Stimulated activated CD8-positive, alpha-beta memory T cell treated with anti-CD3 and anti-CD28 coated beads, Interleukin-2, amount 100 ng/mL, for 1 hour (primary cell): ENCODE measurements around the gene ABCB10.
"Not testable (repeated sequence)": the region's sequence is repeated elsewhere in the genome, so short reads cannot be mapped to it uniquely, and the experiment has no call there.

ENCODE experiments used
- DNase-seq, 2 donors: peaks; one replicate each; pipeline ENCODE4 v3.0.0-alpha.2; 2020; ENCODE audit warnings: low read depth in 2 of 2

ABCB10 gene

DNA sequence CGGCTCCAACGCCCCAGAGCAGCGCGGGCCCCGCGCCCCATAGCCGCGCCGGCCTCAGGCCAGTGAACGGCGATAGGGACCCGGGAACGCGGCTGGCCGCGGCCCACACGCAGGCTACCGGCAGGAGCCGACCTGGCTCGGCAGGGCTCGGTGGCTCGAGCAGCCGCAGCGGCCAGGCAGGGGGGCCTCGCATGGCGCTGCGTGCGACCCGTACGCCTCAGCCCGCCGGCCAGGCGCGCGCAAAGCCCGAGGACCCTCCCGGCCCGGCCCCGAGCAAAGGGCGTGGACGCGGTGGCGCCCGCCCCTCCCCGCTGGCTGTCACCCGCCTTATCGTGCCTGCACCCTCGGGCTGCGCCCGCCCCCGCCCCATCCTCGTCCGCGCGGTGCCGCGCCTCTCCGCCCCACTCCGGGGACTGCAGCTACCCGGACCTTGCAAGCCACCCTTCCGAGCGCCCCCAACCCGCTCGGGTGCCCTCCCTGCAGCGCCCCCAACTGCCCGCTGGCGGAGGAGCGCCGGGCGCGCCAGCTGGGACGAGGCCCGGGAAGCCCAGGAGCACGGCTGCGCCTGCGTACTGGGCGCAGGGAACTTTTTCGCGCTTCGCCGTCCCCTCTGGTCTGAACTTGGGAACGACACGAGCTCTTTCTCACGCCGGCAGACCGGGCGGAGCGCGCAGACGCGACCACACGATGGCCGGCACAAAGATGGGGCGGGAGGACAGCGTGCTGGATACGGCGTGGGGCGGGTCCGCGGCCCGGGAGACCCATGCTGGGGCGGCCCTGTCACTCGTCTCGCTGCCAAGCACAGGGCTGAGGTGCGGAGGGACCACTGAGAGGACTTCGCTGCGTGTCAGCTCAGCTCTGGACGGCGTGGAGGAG is at the start of gene ABCB10:
ABCB10 (minus strand) TSS at position 248 of the 876 bp plus-strand sequence; CDS start at position 193, 55 bp downstream.
- peak; percentile 65 for DNase-seq

DNA sequence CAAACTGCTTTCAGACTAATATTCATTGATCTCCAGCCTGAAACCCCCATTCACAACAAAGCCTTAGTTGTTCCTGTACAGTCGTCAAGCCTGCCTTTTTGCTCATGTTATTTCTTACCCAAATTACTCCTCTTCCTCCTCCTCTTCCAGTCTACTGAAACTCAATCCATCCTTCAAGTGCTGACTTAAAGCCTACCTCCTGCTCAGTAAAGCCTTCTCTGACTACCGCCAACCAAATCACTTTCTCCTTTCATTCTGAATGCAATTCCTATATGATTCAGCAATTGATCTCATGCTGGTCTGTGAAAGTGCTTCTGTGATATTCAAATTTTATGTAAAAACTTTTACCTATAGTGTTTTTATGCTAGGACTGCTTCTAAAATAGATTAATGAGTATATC is 48.9 kb upstream of the ABCB10 start:
- no peak for DNase-seq

DNA sequence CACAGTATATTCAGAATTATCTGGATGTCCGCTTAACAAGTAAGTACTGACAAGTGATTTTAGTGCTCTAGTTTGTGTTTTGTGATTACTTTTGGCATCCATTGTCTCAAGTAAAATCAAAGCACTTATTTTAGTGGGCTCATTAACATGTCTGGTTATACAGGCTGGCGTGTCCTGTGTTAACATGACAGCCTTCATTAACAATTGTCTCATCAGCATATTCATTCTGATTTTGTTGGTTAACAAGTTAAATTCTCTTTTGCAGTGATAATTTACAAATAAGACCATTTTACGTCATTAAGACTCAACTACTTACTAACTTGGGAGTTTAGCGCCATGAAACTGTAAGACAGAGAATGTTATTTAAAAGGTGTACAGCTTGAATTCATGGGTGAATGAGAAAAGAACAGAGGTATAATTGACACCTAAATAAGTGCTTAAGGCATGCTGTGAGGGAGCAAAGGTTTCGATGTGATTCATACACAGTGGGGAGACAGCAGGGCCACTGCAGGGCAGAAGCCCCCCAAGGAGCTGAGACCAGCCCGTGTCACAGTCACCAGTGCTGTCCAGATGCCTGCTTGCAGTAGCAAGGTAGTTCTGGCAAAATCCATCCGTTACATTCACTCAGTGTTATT is 45.0 kb upstream of the ABCB10 start:
- DNase-seq, result no peak

DNA sequence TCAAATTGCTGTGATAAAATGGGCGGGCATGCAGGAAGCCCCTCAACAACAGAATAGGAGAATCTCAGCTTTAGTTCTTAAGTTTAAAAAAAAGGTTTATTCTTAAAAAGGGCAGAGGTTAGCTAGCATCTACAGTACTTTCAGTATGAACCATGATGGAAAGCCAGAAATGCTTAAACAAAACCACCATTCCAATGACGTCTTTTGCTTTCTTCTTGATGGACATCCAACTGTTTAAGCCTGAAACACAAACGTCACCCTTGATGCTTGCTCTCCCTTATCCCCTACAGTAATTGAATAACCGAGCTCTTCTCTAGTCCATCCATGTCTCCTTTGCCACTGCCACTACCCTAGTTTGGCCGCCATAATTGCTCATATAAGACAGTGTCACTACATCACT is 41.7 kb upstream of the ABCB10 start:
- no peak for DNase-seq

DNA sequence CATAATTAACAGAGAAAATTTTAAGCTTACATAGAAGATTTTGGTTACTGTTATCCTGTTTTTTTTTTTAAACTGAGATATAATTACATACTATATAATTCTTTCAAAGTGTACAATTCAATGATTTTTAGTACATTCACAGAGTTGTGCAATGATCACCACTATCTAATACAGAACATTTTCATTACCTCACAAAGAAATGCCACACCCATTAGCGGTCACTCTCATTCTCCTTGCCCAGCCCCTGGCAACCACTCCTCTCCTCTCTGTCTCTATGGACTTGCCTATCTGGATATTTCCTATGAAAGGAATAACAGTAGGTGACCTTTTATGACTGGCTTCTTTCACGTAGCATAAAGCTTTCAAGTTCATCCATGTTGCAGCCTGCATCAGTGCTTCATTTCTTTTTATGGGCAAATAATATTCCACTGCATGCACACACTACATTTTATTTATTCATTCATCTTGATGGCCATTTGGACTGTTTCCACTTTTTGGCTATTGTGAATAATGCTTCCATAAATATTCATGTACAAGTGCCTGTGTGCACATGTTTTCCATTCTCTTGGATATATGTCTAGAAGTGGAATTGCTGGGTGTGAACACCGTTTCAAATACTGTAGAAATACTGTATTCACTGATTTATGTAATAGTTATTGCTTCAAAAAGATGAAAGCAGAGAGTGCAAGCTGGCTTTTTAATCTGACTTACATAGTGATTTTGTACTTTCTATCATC is 40.9 kb upstream of the ABCB10 start:
- DNase-seq, result no peak

DNA sequence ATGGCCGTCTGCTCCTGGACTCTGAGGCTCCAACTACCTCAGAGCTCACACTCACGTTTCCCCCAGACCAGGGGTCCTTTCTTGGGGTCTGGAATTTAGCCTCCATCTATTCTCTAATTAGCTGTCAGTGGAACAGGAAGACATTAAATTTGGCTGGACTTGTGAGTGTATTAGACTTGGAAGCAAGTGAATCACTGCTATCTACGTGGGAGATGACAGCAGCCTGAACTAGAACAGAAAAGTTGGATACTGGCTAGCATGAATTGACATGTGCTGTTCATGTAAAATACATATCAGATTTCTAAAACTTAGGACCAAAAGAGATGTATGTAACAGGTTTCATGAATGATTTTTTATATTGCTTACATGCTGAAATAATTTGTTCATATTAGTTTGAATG is 39.4 kb upstream of the ABCB10 start:
- DNase-seq, result no peak

DNA sequence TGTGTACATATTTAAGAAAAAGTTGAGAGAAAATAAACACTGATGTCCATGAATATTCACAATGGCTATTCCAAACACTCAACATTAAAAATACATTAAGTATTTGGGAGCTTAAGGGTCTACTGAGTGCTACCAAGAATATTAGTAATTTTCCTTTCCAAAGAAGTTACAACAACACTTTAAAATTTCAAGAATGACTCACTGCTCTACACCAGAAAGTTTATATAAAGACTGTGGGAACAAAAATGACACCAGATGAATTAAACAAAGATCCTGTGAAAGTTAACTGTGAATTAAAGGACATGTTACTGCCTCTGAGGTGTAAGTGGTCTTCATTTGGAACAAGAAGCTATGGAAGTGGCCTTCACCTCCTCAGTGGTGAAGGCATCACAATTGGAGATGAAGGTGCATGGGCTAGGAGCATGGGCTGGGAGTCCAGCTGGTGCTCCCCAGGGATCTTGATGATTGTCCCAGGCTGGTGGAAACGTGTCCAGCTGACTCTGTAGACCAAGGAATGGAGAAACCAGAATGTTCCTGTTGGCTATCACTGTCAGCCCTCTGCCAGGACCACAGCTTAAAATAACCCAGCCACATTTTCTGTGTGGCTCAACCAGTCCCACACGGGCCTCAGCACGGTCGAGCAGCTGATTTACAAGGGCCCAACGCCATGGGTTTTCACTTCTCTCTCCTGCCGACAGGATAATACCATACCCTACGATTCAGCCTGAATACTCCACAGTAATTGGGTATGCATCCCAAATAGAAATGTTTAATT is 38.6 kb upstream of the ABCB10 start:
- no peak for DNase-seq

DNA sequence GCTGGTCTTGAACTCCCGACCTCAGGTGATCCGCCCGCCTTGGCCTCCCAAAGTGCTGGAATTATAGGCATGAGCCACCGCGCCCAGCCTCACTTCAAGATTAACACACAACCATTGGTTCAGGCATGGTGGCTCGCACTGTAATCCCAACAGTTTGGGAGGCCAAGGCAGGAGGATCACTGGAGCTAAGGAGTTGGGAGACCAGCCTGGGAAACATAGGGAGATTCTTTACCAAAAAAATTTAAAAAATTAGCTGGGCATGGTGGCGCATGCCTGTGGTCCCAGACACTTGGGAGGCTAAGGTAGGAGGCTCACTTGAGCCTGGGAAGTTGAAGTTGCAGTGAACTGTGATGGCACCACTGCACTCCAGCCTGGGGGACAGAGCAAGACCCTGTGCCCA is 37.4 kb upstream of the ABCB10 start:
- DNase-seq, result not testable (repeated sequence)

DNA sequence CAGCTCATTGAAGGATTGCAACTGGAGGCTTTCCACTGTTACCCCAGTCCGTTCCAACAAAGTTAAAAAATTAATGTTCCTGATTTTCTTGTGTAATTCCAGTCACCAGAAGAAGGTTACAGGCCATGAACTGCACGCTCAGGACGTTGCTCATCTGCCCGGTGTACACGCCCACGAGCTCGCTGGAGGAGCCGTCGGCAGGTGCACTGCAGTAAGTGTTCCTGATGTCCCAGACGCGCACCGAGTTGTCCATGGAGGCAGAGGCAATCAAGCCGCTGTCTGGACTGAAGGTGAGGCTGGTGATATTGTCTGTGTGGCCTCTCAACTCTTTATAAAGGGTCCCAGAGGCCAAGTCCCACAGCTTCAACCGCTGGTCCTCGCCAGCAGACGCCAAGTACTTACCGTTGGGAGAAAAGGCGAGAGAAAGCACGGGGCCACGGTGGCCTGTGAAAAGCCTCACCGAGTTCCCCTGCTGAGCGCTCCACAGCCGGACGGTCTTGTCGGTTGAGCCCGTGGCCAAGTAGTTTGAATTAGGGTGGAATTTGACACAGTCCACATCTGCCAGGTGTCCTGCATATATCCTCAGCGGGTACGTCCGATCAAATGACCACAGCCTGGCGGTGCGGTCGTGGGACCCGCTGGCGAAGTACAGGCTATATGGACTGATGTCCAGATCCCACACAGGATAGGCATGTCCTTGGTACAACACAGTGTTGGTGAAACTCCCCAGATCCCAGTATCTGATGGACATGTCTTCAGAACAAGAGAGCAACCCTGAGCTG is 35.9 kb upstream of the ABCB10 start:
- DNase-seq, result no peak

DNA sequence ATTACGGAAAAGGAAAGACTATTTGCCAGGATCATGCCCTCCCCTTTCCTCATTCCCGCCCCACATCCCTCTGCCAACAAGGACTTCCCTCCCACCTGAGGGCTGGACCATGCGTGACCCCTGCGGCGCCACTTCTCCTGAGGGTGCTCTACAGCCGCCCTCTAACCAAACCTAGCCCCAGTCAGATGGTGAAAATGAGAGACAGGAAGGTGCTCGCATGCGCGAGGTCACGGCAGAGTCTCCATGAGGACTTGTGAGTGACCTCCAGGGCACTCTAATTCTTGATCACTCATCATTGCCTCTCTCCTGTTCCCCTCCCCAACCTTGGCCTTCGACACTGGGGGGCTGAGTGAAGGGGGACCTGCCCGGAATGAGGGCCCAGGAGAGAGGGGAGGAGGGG is 35.3 kb upstream of the ABCB10 start:
- DNase-seq, result no peak

DNA sequence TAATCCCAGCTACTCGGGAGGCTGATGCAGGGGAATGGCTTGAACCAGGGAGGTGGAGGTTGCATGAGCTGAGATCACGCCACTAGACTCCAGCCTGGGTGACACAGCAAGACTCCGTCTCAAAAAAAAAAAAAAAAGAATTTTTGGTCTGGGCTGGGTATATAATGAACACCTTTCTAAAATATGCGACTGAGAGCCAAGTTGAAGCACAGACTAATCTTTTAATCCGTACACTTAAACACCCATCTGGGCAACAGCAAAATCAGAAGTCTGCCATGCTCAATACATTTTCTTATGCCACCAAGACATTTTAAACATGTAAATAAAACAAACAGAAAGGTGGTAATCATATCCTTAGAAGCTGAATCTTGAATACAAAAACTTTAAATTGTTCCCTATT is 31.6 kb upstream of the ABCB10 start:
- DNase-seq, result no peak

DNA sequence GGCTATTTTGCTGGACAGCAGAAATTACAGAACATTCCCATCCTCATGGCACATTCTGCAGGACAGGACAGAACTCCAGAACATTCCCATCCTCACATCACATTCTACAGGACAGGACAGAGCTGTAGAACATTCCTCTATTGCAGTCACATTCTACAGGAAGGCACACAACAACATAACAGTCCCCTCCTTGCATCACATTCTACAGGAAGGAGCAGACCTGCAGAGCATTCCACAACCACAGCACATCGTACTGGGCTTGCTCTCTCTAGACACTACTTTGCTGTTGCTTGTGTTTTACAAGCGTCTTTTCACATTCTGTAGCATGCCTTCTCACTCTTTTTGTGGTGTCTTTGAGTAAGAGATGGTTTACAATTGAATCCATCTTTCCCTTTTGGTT is 26.8 kb upstream of the ABCB10 start:
- DNase-seq, result no peak

DNA sequence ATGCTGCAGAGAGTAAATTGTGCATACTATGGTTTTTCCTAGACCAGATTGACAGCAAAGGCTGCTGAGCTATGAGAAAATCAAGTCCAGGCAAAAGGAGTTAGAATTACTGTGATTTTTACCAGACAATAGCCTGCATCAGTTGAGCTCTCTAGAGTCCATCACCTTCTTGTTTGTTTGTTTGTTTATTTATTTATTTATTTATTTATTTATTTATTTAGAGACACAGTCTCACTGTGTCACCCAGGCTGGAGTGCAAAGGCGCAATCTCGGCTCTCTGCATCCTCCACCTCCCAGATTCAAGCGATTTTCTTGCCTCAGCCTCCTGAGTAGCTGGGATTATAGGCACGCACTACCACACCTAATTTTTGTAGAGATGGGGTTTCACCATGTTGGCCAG is 24.2 kb upstream of the ABCB10 start:
- no peak for DNase-seq

DNA sequence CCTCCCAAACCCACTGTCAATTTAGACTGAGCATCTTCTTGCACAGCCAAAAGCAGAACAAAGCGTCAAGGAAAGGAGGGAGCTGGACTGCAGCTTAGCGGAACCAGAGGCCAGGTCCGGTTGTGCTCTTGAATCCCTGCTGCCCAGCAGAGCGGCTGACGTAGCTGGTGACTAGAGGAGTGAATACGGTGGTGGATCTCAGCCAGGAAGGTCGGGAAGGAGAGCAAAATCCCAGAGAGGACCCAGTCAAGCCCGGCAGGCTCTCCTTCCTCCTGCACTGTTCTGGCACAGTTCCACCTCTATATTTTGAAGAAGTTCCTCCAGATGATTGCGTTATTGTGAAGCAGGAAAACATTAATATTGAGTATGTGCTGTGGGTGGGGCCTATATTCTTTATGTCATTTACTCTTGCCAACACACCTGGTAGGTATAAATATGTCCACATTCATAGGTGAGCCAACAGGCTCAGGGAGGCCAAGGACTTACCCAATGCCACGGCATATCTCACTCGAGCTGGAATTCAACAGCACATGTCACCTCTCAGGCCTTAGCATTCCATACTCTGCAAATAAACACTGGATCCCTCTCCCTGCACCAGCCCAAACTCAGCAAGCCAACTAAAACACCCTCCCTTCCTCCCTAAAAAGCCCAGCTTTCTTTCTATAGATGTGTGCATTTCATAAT is 23.6 kb upstream of the ABCB10 start:
- DNase-seq, result no peak

DNA sequence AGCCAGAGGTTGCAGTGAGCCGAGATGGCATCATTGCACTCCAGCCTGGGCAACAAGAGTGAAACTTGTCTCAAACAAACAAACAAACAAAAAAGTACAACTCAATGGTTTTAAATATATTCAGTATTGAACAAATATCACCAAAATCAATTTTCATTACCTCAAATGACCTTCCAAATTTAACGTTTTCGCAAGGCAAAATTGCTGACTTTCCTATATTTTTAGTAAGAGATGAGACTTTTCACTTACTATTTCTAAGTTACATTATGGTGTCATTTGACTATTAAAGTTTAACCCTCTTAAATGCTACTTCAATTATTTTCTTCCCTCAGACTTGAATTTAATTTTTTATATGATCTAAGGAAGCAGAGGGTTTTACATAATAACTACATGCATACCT is 23.0 kb upstream of the ABCB10 start:
- DNase-seq, result no peak

DNA sequence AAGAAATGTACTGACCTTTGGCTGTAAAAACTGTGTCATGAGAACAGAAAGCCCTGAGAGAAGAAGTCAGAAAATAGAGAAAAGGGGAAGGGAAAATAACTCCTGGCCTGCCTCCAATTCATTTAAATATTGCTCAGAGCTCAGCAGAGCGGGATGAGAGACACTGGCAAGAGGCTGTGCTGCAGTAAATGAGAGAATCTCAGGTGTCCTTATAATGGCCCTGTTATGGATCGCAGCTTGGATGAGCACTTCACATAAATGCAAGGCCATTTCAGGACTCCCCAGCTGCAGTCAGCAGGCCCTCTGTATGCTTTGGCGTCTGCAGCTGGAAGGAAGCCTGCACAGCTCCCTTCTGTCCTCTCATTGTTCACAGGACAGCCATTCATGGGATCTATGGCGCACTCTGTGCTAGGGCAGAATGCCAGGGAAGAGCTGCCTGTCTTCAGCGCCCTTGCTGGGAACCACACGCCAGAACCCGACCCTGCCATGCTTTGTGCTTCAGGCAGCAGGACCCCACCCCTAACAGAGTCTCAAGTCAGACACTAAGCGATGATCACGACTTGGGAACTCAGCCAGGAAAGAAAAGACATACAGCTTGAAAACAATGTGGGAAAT is 20.7 kb upstream of the ABCB10 start:
- no peak for DNase-seq

DNA sequence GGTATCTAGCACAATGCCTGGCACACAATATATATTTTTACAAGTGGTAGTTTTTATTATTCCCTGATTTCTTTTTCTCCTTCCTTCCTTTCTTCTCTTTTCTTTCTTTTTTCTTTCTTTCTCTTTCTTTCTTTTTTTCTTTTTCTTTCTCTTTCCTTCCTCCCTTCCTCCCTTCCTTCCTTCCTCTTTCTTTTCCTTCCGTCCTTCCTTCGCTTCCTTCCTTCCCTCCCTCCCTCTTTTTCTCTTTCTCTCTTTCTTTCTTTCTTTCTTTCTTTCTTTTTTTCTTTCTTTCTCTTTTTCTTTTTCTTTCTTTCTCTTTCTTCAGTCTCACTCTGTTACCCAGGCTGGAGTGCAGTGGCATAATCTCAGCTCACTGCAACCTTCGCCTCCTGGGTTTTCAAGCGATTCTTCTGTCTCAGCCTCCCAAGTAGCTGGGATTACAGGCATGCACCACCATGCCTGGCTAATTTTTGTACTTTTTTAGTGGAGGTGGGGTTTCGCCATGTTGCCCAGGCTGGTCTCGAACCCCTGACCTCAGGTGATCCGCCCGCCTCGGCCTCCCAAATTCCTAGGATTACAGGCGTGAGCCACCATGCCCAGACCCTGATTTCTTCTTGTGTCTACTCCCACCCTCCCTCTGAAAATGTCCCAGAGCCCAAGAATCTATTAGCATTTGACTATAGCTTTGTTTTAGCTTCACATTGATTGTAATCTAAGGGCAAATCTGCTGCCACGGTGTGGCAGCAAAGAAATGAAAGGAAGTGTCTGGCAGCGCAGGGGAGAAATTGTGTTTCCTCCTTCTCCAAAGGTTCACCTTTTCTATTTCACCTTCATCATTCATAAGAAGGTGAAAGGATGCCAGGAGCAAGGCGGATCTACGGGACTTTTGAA is 19.9 kb upstream of the ABCB10 start:
- DNase-seq, result no peak

DNA sequence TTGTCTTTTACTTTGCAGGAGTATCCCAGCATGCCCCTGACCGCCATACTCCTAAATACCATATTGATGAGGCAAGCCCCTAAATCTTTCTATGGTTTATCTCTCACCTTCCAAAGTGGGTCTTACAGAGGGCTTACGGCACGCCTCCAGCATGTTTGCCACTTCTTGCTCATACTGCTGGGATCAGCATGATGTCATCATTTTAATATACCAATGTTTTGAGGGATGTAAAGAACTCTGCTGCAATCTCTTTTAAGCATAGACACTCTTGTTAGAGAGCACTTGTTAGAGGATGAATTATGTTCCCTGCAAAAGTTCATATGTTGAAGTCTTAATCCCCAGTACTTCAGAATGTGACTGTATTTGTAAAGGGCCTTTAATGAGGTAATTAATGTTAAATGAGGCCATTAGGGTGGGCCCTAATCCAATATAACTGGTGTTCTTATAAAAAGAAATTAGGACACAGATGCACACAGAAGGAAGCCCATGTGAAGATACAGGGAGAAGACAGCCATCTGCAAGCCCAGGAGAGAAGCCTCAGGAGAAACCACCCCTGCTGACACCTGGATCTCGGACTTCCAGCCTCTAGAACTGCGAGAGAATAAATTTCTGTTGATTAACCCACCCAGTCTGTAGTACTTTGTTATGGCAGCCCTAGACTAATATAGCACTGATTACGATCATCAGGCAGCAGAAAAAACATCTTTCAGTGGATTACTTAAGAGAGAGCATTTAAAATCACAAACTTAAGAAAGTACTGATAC is 16.4 kb upstream of the ABCB10 start:
- no peak for DNase-seq
